ENCODE results near the gene EPHA3. TPM values are rescaled to one million over a fixed set of nuclear protein-coding genes. Genes with fewer than 3 reads are reported as not detected.
A peak's percentile ranks its signal among the peaks of the same experiment; 100 is the strongest.

Gene EPHA3
- total RNA-seq, 1 experiment from 2014 or later: 21.5 TPM

DNA sequence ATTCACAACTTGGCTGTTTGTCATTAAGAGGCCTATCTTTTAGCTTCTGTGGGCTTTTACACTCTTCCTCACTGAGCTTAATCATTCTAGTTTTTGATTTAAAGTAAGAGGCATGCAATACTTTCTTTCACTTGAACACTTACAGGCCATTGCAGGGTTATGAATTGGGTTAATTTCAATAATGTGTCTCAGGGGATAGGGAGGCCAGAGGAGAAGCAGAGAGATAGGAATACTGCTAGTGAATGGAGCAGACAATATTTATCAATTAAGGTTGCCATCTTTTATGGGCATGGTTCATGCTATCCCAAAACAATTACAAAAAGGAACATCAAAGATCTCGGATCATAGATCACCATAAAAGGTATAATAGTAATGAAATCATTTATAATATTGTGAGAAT is 189.8 kb downstream of the EPHA3 start:
- POLR2A ChIA-PET (ENCODE audit: low non-redundant PET): no interaction called here
- no peaks in the 10 kb centered on the region for H3K27me3 ChIP-seq (replicated peaks; ENCODE audit: insufficient read depth, low read depth, low read length, poor library complexity)
- no TSS peak for BruUV-seq (replicated peaks)
- no peak overlapping the region for H3K27ac ChIP-seq (ENCODE audit: low read depth, low read length, poor library complexity, severe bottlenecking)
- no peaks in the 10 kb centered on the region for H3K36me3 ChIP-seq (ENCODE audit: insufficient read depth, low read length, poor library complexity, severe bottlenecking)
- peaks cover 7% of the 10 kb centered on the region for H3K9me3 ChIP-seq (ENCODE audit: low read depth, low read length, poor library complexity, severe bottlenecking)
- H3K4me3 ChIP-seq (ENCODE audit: low read depth, low read length, poor library complexity, severe bottlenecking): no peak overlapping the region
- DNase-seq (ENCODE audit: low spot score): no peak
- H3K4me1 ChIP-seq (ENCODE audit: insufficient read depth, low read length, poor library complexity, severe bottlenecking): peaks cover 33% of the 10 kb centered on the region
- TF ChIP-seq, protein P1, sequence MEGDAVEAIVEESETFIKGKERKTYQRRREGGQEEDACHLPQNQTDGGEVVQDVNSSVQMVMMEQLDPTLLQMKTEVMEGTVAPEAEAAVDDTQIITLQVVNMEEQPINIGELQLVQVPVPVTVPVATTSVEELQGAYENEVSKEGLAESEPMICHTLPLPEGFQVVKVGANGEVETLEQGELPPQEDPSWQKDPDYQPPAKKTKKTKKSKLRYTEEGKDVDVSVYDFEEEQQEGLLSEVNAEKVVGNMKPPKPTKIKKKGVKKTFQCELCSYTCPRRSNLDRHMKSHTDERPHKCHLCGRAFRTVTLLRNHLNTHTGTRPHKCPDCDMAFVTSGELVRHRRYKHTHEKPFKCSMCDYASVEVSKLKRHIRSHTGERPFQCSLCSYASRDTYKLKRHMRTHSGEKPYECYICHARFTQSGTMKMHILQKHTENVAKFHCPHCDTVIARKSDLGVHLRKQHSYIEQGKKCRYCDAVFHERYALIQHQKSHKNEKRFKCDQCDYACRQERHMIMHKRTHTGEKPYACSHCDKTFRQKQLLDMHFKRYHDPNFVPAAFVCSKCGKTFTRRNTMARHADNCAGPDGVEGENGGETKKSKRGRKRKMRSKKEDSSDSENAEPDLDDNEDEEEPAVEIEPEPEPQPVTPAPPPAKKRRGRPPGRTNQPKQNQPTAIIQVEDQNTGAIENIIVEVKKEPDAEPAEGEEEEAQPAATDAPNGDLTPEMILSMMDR (conservative IDR thresholded peaks at IDR 0.05; ENCODE audit: low read depth, low read length): no peak
- no peak for TF ChIP-seq EZH2 (IDR thresholded peaks at IDR 0.05; ENCODE audit: borderline replicate concordance, low read depth, low read length, poor library complexity, severe bottlenecking)
- CTCF ChIA-PET: no interaction called here
- intact Hi-C loops (cut with micrococcal nuclease; ENCODE audit: unreplicated experiment): no loop called here

DNA sequence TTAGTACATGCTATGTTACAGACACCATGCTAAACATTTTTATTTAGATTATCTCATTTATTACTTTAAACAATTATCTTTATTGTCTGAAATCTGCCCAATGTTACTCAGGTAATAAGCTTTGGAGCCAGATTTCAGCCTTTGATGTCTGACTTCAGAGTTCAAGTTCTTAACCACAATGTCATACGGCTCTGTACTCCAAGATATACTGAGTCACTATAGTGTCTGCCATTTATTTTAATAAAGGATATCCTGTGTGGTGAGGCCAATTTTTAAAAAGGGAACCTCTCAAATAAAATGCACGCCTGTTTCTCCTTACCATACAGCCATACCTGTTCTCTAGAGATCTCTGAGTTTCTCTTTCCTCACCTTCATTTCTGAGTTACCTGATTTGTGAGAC is 193.1 kb downstream of the EPHA3 start:
- peak; percentile 46 for DNase-seq (ENCODE audit: low spot score)
- peaks cover 37% of the 10 kb centered on the region for H3K4me1 ChIP-seq (ENCODE audit: insufficient read depth, low read length, poor library complexity, severe bottlenecking)
- ChIA-PET POLR2A (ENCODE audit: low non-redundant PET) (no interaction called here), CTCF (no interaction called here)
- H3K27ac ChIP-seq (ENCODE audit: low read depth, low read length, poor library complexity, severe bottlenecking): peak overlapping the region; percentile 45
- H3K9me3 ChIP-seq (ENCODE audit: low read depth, low read length, poor library complexity, severe bottlenecking): no peaks in the 10 kb centered on the region
- TF ChIP-seq EZH2 (IDR thresholded peaks at IDR 0.05; ENCODE audit: borderline replicate concordance, low read depth, low read length, poor library complexity, severe bottlenecking): no peak
- TF ChIP-seq, protein P1 (conservative IDR thresholded peaks at IDR 0.05; ENCODE audit: low read depth, low read length): no peak
- no peaks in the 10 kb centered on the region for H3K36me3 ChIP-seq (ENCODE audit: insufficient read depth, low read length, poor library complexity, severe bottlenecking)
- intact Hi-C loops (cut with micrococcal nuclease; ENCODE audit: unreplicated experiment): loop anchor here (10.0 kb wide), 2 partner anchors 186 to 1086 kb away; no protein-coding TSS in a partner anchor
- BruUV-seq (replicated peaks): no TSS peak
- H3K27me3 ChIP-seq (replicated peaks; ENCODE audit: insufficient read depth, low read depth, low read length, poor library complexity): no peaks in the 10 kb centered on the region
- H3K4me3 ChIP-seq (ENCODE audit: low read depth, low read length, poor library complexity, severe bottlenecking): peak overlapping the region; percentile 6

GRCh38 chr3:89300981-89301380 is 193.6 kb downstream of the EPHA3 start:
- Histone ChIP-seq H3K9me3 (ENCODE audit: low read depth, low read length, poor library complexity, severe bottlenecking) (no peaks in the 10 kb centered on the region), H3K36me3 (ENCODE audit: insufficient read depth, low read length, poor library complexity, severe bottlenecking) (no peaks in the 10 kb centered on the region), H3K27ac (ENCODE audit: low read depth, low read length, poor library complexity, severe bottlenecking) (peak overlapping the region; percentile 45), H3K27me3 (replicated peaks; ENCODE audit: insufficient read depth, low read depth, low read length, poor library complexity) (no peaks in the 10 kb centered on the region), H3K4me3 (ENCODE audit: low read depth, low read length, poor library complexity, severe bottlenecking) (peak overlapping the region; percentile 6), H3K4me1 (ENCODE audit: insufficient read depth, low read length, poor library complexity, severe bottlenecking) (peaks cover 37% of the 10 kb centered on the region)
- intact Hi-C loops (cut with micrococcal nuclease; ENCODE audit: unreplicated experiment): loop anchor here (10.0 kb wide), 2 partner anchors 186 to 1086 kb away; no protein-coding TSS in a partner anchor
- TF ChIP-seq, protein P1 (conservative IDR thresholded peaks at IDR 0.05; ENCODE audit: low read depth, low read length): no peak
- TF ChIP-seq EZH2 (IDR thresholded peaks at IDR 0.05; ENCODE audit: borderline replicate concordance, low read depth, low read length, poor library complexity, severe bottlenecking): no peak
- BruUV-seq (replicated peaks): no TSS peak
- CTCF ChIA-PET: no interaction called here
- POLR2A ChIA-PET (ENCODE audit: low non-redundant PET): no interaction called here
- peak; percentile 70 for DNase-seq (ENCODE audit: low spot score)

Measured in A673 (cell line).